WTC11 (cell line): ENCODE results near the gene TTC21A. TPM values are rescaled to one million over a fixed set of nuclear protein-coding genes. Genes with fewer than 3 reads are reported as not detected.
A peak's percentile ranks its signal among the peaks of the same experiment; 100 is the strongest.

Experiments
- ATAC-seq: fragments of 200-7000 bp; cut with Tn5 transposase; 2 replicates; pipeline ENCODE4 v1.10.0; 2021; ENCODE audit warnings: mild to moderate bottlenecking, moderate library complexity
- CTCF ChIA-PET: fragments of 300-600 bp; sonication (Branson Sonifier 250); formaldehyde crosslinking; loops from one replicate; lab custom pipeline; 2021; ENCODE audit warnings: antibody characterized with exemption; lab: Charles Lee
- POLR2A ChIA-PET: fragments of 350-600 bp; sonication (Branson Sonifier 250); formaldehyde crosslinking; loops from one replicate; lab custom pipeline; 2021; ENCODE audit warnings: antibody characterized with exemption; lab: Charles Lee
- DNase-seq: peaks from one replicate; pipeline ENCODE4 v3.0.0; 2021; ENCODE audit warnings: low spot score
- H3K27ac Mint-ChIP-seq: 2 replicates; pipeline ENCODE4 v1.8.0; 2021; ENCODE audit warnings: mixed read lengths
- H3K27me3 Mint-ChIP-seq: 2 replicates; pipeline ENCODE4 v1.8.0; 2021; ENCODE audit warnings: low read depth, mild to moderate bottlenecking, moderate library complexity, mixed read lengths
- H3K36me3 Mint-ChIP-seq: 2 replicates; pipeline ENCODE4 v1.8.0; 2021; ENCODE audit warnings: mixed read lengths
- H3K4me1 Mint-ChIP-seq: 2 replicates; pipeline ENCODE4 v1.8.0; 2022; ENCODE audit warnings: mixed read lengths
- H3K4me3 Mint-ChIP-seq: 2 replicates; pipeline ENCODE4 v1.8.0; 2021; ENCODE audit warnings: mild to moderate bottlenecking, moderate library complexity, mixed read lengths
- H3K9me3 Mint-ChIP-seq: 2 replicates; pipeline ENCODE4 v1.8.0; 2021; ENCODE audit warnings: mixed read lengths
- ATF6 ChIP-seq: sonication (generic); formaldehyde crosslinking; IDR thresholded peaks from 2 replicates; pipeline ENCODE4 v1.8.1; 2023; ENCODE audit warnings: mild to moderate bottlenecking, missing genetic modification reagents
- CREB1 ChIP-seq: sonication (generic); formaldehyde crosslinking; IDR thresholded peaks from 2 replicates; pipeline ENCODE4 v1.8.0; 2023; ENCODE audit warnings: mild to moderate bottlenecking, missing genetic modification reagents
- E2F1 ChIP-seq: sonication (generic); formaldehyde crosslinking; IDR thresholded peaks from 2 replicates; pipeline ENCODE4 v1.8.0; 2022; ENCODE audit warnings: mild to moderate bottlenecking, missing genetic modification reagents
- E2F5 ChIP-seq: sonication (generic); formaldehyde crosslinking; IDR thresholded peaks from 2 replicates; pipeline ENCODE4 v1.8.1; 2022; ENCODE audit warnings: mild to moderate bottlenecking, moderate library complexity, missing genetic modification reagents
- ELF4 ChIP-seq: sonication (generic); formaldehyde crosslinking; IDR thresholded peaks from 2 replicates; pipeline ENCODE4 v1.8.1; 2022; ENCODE audit warnings: low read depth, mild to moderate bottlenecking, moderate library complexity, missing genetic modification reagents
- FOXP1 ChIP-seq: sonication (generic); formaldehyde crosslinking; IDR thresholded peaks from 2 replicates; pipeline ENCODE4 v1.8.0; 2022; ENCODE audit warnings: missing genetic modification reagents, mild to moderate bottlenecking, moderate library complexity, borderline replicate concordance
- GABPB1 ChIP-seq: sonication (generic); formaldehyde crosslinking; IDR thresholded peaks from 2 replicates; pipeline ENCODE4 v1.8.1; 2023; ENCODE audit warnings: mild to moderate bottlenecking, missing genetic modification reagents
- GRHL2 ChIP-seq: fragments of 250-450 bp; sonication (Bioruptor Pico); IDR thresholded peaks from 2 replicates; pipeline ENCODE4 v1.8.0; 2022; ENCODE audit warnings: mild to moderate bottlenecking, moderate library complexity; ENCODE audit not compliant: insufficient replicate concordance, severe bottlenecking
- MLX ChIP-seq: sonication (generic); formaldehyde crosslinking; IDR thresholded peaks from 2 replicates; pipeline ENCODE4 v1.8.1; 2023; ENCODE audit warnings: mild to moderate bottlenecking, missing genetic modification reagents, moderate library complexity
- SMAD4 ChIP-seq: sonication (generic); formaldehyde crosslinking; IDR thresholded peaks from 2 replicates; pipeline ENCODE4 v1.8.0; 2022; ENCODE audit warnings: mild to moderate bottlenecking, missing genetic modification reagents
- SP1 ChIP-seq: sonication (generic); formaldehyde crosslinking; conservative IDR thresholded peaks from 2 replicates; pipeline ENCODE4 v1.8.1; 2022; ENCODE audit warnings: missing genetic modification reagents
- TEAD4 ChIP-seq: sonication (generic); formaldehyde crosslinking; IDR thresholded peaks from 2 replicates; pipeline ENCODE4 v1.8.0; 2022; ENCODE audit warnings: mild to moderate bottlenecking, missing genetic modification reagents
- USF1 ChIP-seq: sonication (generic); formaldehyde crosslinking; IDR thresholded peaks from 2 replicates; pipeline ENCODE4 v1.8.0; 2022; ENCODE audit warnings: mild to moderate bottlenecking, missing genetic modification reagents
- USF2 ChIP-seq: sonication (generic); formaldehyde crosslinking; IDR thresholded peaks from 2 replicates; pipeline ENCODE4 v1.8.1; 2023; ENCODE audit warnings: mild to moderate bottlenecking, missing genetic modification reagents, moderate library complexity
- ZBTB21 ChIP-seq: sonication (generic); formaldehyde crosslinking; IDR thresholded peaks from 2 replicates; pipeline ENCODE4 v1.8.1; 2023; ENCODE audit warnings: mild to moderate bottlenecking, missing genetic modification reagents, borderline replicate concordance
- ZNF138 ChIP-seq: sonication (generic); formaldehyde crosslinking; conservative IDR thresholded peaks from 2 replicates; pipeline ENCODE4 v1.8.1; 2022; ENCODE audit warnings: mild to moderate bottlenecking, moderate library complexity, missing genetic modification reagents
- ZNF281 ChIP-seq: sonication (generic); formaldehyde crosslinking; IDR thresholded peaks from 2 replicates; pipeline ENCODE4 v1.8.0; 2023; ENCODE audit warnings: mild to moderate bottlenecking, missing genetic modification reagents
- ZNF396 ChIP-seq: fragments of 250-450 bp; sonication (Bioruptor Pico); IDR thresholded peaks from 2 replicates; pipeline ENCODE4 v1.8.0; 2021; ENCODE audit warnings: mild to moderate bottlenecking, moderate library complexity, borderline replicate concordance
- ZNF423 ChIP-seq: fragments of 250-450 bp; sonication (Bioruptor Pico); IDR thresholded peaks from 2 replicates; pipeline ENCODE4 v2.1.2; 2022; ENCODE audit warnings: mild to moderate bottlenecking, moderate library complexity
- total RNA-seq: library from RNA; stranded (reverse); gene quantifications from 3 replicates; pipeline ENCODE4 v1.2.3, GENCODE V29; 2021

Gene TTC21A
- total RNA-seq, 1 experiment from 2014 or later = 3.8 TPM

GRCh38 chr3:39166932-39167532 lies 59.6 kb downstream of the TTC21A start (continued):
- TF ChIP-seq E2F1 (CRISPR knock-in tag) (no peak), ZBTB21 (CRISPR knock-in tag) (no peak), MLX (CRISPR knock-in tag) (no peak), ATF6 (CRISPR knock-in tag) (no peak), FOXP1 (CRISPR knock-in tag) (no peak)

- Mint-ChIP-seq H3K9me3 (peaks cover 10% of the 10 kb centered on the region), H3K27ac (peak overlapping the region; percentile 45; the same call in 1 of the 2 replicates), H3K27me3 (peaks cover 18% of the 10 kb centered on the region), H3K4me3 (no peak overlapping the region), H3K4me1 (peaks cover 17% of the 10 kb centered on the region), H3K36me3 (peaks cover 4% of the 10 kb centered on the region)
- TF ChIP-seq ZNF423 (CRISPR knock-in tag) = no peak
- TF ChIP-seq ZBTB21 (CRISPR knock-in tag) = no peak
- no peak for TF ChIP-seq GRHL2 (CRISPR knock-in tag)
- no peak for TF ChIP-seq TEAD4 (CRISPR knock-in tag)
- TF ChIP-seq ZNF138 (CRISPR knock-in tag) = no peak
- TF ChIP-seq ZNF281 (CRISPR knock-in tag) = no peak
- TF ChIP-seq SMAD4 (CRISPR knock-in tag) = no peak
- no peak for TF ChIP-seq CREB1 (CRISPR knock-in tag)
- no peak for TF ChIP-seq E2F5 (CRISPR knock-in tag)
- no peak for TF ChIP-seq USF1
- no peak for TF ChIP-seq ELF4 (CRISPR knock-in tag)
- no peak for TF ChIP-seq SP1 (CRISPR knock-in tag)
- TF ChIP-seq ZNF396 = no peak
- TF ChIP-seq GABPB1 (CRISPR knock-in tag) = no peak
- no peak for TF ChIP-seq USF2 (CRISPR knock-in tag)
- ATAC-seq (no peak), DNase-seq (no peak)
- ChIA-PET POLR2A (no interaction called here), CTCF (interaction anchor here (0.9 to 2.2 kb wide), 5 partner anchors 18 to 210 kb away, joined by 3 to 7 read pairs (median 3); no protein-coding TSS in a partner anchor)
Measured at GRCh38 chr3:39168156-39168780, 60.8 kb downstream of the TTC21A start.
